Subcutaneous abdominal adipose tissue (tissue), 5 donors: ENCODE data around the gene CSF2RB.

ENCODE experiments used
- H3K27ac ChIP-seq: one replicate; pipeline ENCODE4 v1.7.0; 2013; ENCODE audit warnings: low read depth, mild to moderate bottlenecking, inconsistent platforms, low read length, moderate library complexity
- H3K27me3 ChIP-seq, 5 donors: one replicate each; pipeline ENCODE4 v1.7.0; 2013; ENCODE audit warnings: low read length in 5 of 5, inconsistent platforms in 1 of 5; ENCODE audit not compliant: control insufficient read depth in 5 of 5, insufficient read depth in 4 of 5
- H3K36me3 ChIP-seq, 5 donors: one replicate each; pipeline ENCODE4 v1.7.0; 2013; ENCODE audit warnings: low read length in 5 of 5; ENCODE audit not compliant: control insufficient read depth in 5 of 5, insufficient read depth in 5 of 5
- H3K4me1 ChIP-seq, 5 donors: one replicate each; pipeline ENCODE4 v1.7.0; 2013; ENCODE audit warnings: low read length in 5 of 5, mild to moderate bottlenecking in 3 of 5, moderate library complexity in 1 of 5; ENCODE audit not compliant: control insufficient read depth in 5 of 5, insufficient read depth in 5 of 5
- H3K4me3 ChIP-seq, 5 donors: one replicate each; pipeline ENCODE4 v1.7.0; 2013; ENCODE audit warnings: low read length in 5 of 5, low read depth in 1 of 5
- H3K9ac ChIP-seq, 5 donors: one replicate each; pipeline ENCODE4 v1.7.0; 2013; ENCODE audit warnings: low read length in 5 of 5, mild to moderate bottlenecking in 4 of 5, moderate library complexity in 3 of 5
- H3K9me3 ChIP-seq, 5 donors: one replicate each; pipeline ENCODE4 v1.7.0; 2013; ENCODE audit warnings: low read length in 5 of 5; ENCODE audit not compliant: control insufficient read depth in 5 of 5
- donor health status: healthy.
- donor health status: healthy.
- donor health status: healthy.
- donor health status: healthy.
- donor health status: healthy.

Gene CSF2RB

GRCh38 chr22:36872866-36873498 is 40.4 kb upstream of the CSF2RB start:
- H3K36me3 ChIP-seq: peaks cover 0 to 44% (median 2%) of the 10 kb centered on the region in 5 donors

GRCh38 chr22:36873614-36874308 is 39.7 kb upstream of the CSF2RB start:
- Histone ChIP-seq H3K27me3 (peaks cover 13 to 29% (median 16%) of the 10 kb centered on the region in 5 donors), H3K9me3 (no peaks in the 10 kb centered on the region), H3K4me1 (peaks cover 0 to 17% (median 9%) of the 10 kb centered on the region in 5 donors), H3K4me3 (no peak overlapping the region), H3K36me3 (peaks cover 0 to 40% (median 2%) of the 10 kb centered on the region in 5 donors), H3K9ac (peak overlapping the region in 1 of 5 donors; percentile 32), H3K27ac (no peak overlapping the region)

More at GRCh38 chr22:36872866-36873498, 40.4 kb upstream of the CSF2RB start:
- no peak overlapping the region for H3K27ac ChIP-seq
- H3K9me3 ChIP-seq: no peaks in the 10 kb centered on the region
- no peak overlapping the region for H3K4me3 ChIP-seq
- H3K27me3 ChIP-seq: peaks cover 10 to 31% (median 18%) of the 10 kb centered on the region in 5 donors
- H3K9ac ChIP-seq: no peak overlapping the region
- peaks cover 0 to 17% (median 9%) of the 10 kb centered on the region in 5 donors for H3K4me1 ChIP-seq

DNA sequence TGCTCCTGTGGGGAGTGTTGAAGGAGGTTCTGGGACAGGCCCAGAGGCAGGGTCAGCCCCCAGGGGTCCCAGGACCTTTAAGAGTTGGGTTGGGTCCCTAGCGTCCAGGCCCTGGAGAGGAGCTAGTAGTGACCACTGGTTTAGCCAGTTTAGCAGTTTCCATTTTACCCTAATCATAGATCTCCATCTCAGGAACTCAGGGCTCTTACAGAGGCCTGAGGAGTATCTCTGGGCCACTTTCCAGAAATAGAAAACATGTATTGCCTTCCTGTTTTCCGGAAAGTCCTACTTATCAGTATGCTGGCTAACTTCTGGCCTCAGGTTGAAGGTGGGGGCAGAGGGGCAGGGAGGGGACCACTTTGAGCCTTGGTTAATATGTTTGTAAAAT is 39.1 kb upstream of the CSF2RB start:
- Histone ChIP-seq H3K36me3 (peaks cover 0 to 39% (median 2%) of the 10 kb centered on the region in 5 donors), H3K9me3 (no peaks in the 10 kb centered on the region), H3K27me3 (peaks cover 13 to 32% (median 22%) of the 10 kb centered on the region in 5 donors), H3K4me3 (no peak overlapping the region), H3K4me1 (peaks cover 0 to 17% (median 9%) of the 10 kb centered on the region in 5 donors), H3K27ac (no peak overlapping the region), H3K9ac (peak overlapping the region in 1 of 5 donors; percentile 32)

GRCh38 chr22:36874736-36875135 is 38.7 kb upstream of the CSF2RB start:
- Histone ChIP-seq H3K27ac (no peak overlapping the region), H3K9ac (no peak overlapping the region), H3K36me3 (peaks cover 0 to 39% (median 2%) of the 10 kb centered on the region in 5 donors), H3K27me3 (peaks cover 13 to 31% (median 22%) of the 10 kb centered on the region in 5 donors), H3K4me1 (peaks cover 0 to 17% (median 9%) of the 10 kb centered on the region in 5 donors), H3K9me3 (peaks cover 0 to under 1% (median 0%) of the 10 kb centered on the region in 5 donors), H3K4me3 (no peak overlapping the region)

DNA sequence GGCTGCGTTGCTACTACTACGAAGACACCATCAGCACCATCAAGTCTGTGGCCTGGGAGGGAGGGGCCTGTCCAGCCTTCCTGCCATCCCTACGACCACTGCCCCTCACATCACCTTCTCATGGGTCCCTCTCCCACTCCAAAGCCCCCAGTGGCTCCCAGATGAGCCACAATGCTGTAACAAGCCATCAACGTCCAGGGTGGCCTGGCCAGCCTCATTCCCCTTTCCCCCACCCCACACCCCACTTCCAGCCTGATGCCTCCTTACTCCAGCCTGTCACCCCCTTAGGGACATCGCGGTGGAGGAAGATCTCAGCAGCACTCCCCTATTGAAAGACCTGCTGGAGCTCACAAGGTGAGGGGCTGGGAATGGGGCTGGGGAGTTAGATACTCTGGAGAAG is 37.7 kb upstream of the CSF2RB start:
- H3K4me3 ChIP-seq: no peak overlapping the region
- no peak overlapping the region for H3K9ac ChIP-seq

GRCh38 chr22:36879775-36880174 is 33.7 kb upstream of the CSF2RB start:
- no peak overlapping the region for H3K4me3 ChIP-seq
- no peaks in the 10 kb centered on the region for H3K4me1 ChIP-seq
- no peak overlapping the region for H3K9ac ChIP-seq
- peaks cover 0 to 15% (median 0%) of the 10 kb centered on the region in 5 donors for H3K36me3 ChIP-seq
- peaks cover 3 to 19% (median 14%) of the 10 kb centered on the region in 5 donors for H3K27me3 ChIP-seq
- H3K9me3 ChIP-seq: peaks cover 0 to 23% (median 3%) of the 10 kb centered on the region in 5 donors
- no peak overlapping the region for H3K27ac ChIP-seq

More for the DNA sequence above, 37.7 kb upstream of the CSF2RB start:
- peaks cover 0 to 17% (median 9%) of the 10 kb centered on the region in 5 donors for H3K4me1 ChIP-seq
- no peak overlapping the region for H3K27ac ChIP-seq
- peaks cover 12 to 28% (median 17%) of the 10 kb centered on the region in 5 donors for H3K27me3 ChIP-seq
- peaks cover 0 to 35% (median 2%) of the 10 kb centered on the region in 5 donors for H3K36me3 ChIP-seq
- H3K9me3 ChIP-seq: peaks cover 0 to 7% (median 0%) of the 10 kb centered on the region in 5 donors

DNA sequence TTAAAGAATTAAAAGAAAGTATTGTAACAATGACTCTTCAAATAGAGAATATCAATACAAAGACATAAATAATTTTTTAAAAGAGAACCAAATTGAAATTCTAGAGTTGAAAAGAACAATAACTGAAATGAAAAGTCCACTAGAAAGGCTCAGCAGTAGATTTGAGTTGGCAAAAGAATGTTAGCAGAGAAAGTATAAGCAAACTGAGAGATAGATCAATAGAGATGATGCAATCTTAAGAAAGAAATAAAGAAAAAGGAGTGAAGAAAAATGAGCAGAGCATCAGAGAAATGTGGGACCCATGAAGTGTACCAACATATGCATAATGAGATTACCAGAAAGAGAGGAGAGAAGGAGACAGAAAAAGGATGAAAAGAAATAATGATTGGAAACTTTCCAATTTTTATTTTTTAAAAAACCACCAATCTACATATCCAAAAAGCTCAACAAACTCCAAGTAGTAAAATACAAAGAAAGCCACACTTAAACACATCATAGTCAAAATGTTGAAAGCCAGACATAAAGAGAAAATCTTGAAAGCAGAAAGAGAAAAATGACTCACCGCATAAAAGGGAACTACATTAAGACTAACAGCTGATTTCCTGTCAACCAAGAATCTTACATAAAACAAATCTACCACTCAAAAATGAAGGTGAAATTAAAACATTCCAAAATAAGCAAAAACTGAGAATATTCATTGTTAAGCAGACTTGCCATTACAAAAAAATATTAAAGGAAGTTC is 31.8 kb upstream of the CSF2RB start:
- Histone ChIP-seq H3K4me3 (no peak overlapping the region), H3K36me3 (peaks cover 0 to 8% (median 0%) of the 10 kb centered on the region in 5 donors), H3K4me1 (peaks cover 0 to 10% (median 0%) of the 10 kb centered on the region in 5 donors), H3K9me3 (peaks cover 0 to 23% (median 3%) of the 10 kb centered on the region in 5 donors), H3K27ac (no peak overlapping the region), H3K9ac (no peak overlapping the region), H3K27me3 (peaks cover 3 to 19% (median 13%) of the 10 kb centered on the region in 5 donors)

GRCh38 chr22:36884349-36885158 is 28.9 kb upstream of the CSF2RB start:
- peaks cover 0 to 10% (median 0%) of the 10 kb centered on the region in 5 donors for H3K4me1 ChIP-seq
- no peak overlapping the region for H3K27ac ChIP-seq
- H3K4me3 ChIP-seq: no peak overlapping the region
- no peaks in the 10 kb centered on the region for H3K36me3 ChIP-seq
- no peak overlapping the region for H3K9ac ChIP-seq
- peaks cover 0 to 23% (median 3%) of the 10 kb centered on the region in 5 donors for H3K9me3 ChIP-seq
- peaks cover 0 to 5% (median 2%) of the 10 kb centered on the region in 5 donors for H3K27me3 ChIP-seq

DNA sequence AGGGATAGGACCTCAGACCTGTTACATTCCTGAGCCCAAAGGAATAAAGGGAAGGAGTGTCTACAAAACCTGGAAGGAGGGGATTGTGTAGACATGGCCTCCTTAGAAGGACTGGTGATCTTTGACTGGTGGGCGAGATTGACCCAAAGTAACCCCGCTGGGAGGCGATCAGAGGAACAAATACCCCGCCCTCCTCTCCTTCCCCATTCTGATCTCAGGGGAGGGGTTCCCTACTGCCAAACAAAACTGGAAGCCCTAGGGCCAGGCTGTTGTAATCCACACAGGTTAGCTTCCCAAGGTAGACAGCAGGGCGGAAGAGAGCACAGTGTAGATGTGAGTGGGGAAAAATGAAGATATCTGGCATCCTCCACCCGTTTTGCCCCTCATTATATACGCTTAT is 28.0 kb upstream of the CSF2RB start:
- no peak overlapping the region for H3K4me3 ChIP-seq
- no peaks in the 10 kb centered on the region for H3K36me3 ChIP-seq
- H3K4me1 ChIP-seq: peaks cover 0 to 10% (median 0%) of the 10 kb centered on the region in 5 donors
- H3K9ac ChIP-seq: no peak overlapping the region
- no peak overlapping the region for H3K27ac ChIP-seq
- peaks cover 0 to 19% (median 3%) of the 10 kb centered on the region in 5 donors for H3K9me3 ChIP-seq
- peaks cover 0 to 5% (median 0%) of the 10 kb centered on the region in 5 donors for H3K27me3 ChIP-seq
